ENCODE data around the gene DNAAF8. TPM values are rescaled to one million over a fixed set of nuclear protein-coding genes. Genes with fewer than 3 reads are reported as not detected.

DNAAF8 gene
- total and polyA plus RNA-seq, 2 of the 4 experiments (the other 2 are of a cell fraction), result 0.54 to 1.7 TPM

DNA sequence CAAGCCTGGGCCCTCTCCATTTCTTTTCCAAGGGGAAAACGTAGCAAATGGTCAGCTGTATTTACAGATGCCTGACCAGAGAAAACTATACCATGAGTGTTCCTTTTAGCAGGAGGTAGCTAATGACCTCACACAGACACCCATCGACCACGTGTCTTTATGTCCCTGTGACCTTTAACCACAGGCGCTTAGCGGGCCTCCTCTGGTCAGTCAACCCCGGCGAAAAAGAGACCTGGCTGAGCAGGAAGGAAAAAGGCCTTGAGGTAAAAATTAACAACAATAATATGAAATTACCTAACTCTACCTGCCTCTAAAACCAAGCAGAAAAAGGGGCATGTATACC lies 31.9 kb upstream of the DNAAF8 start:
- Histone ChIP-seq H3K9me3 (ENCODE audit: control insufficient read depth, insufficient read depth, low read length) (no peaks in the 10 kb centered on the region), H3K9ac (ENCODE audit: low read depth, low read length) (no peak overlapping the region), H2AFZ (replicated peaks; ENCODE audit: low read length, poor library complexity) (no peak overlapping the region), H4K8ac (ENCODE audit: low read depth in 2 of 2, low read length in 2 of 2) (no peak overlapping the region), H3K79me1 (ENCODE audit: low read depth in 1 of 2, low read length in 2 of 2) (peaks cover 0 to 10% of the 10 kb centered on the region in 2 experiments; a peak in 1 of 4 replicates), H3K18ac (ENCODE audit: low read depth, low read length) (no peak overlapping the region), H4K20me1 (ENCODE audit: insufficient read depth, low read length) (0 out of 2 replicates have a peak, but pooled peaks cover 3% of the 10 kb centered on the region), H2AK5ac (ENCODE audit: low read depth, low read length) (no peak overlapping the region), H3K4ac (ENCODE audit: low read depth, low read length) (no peak overlapping the region), H3K9me1 (ENCODE audit: insufficient read depth, low read length) (0 out of 2 replicates have a peak, but pooled peaks cover 3% of the 10 kb centered on the region), H2BK120ac (ENCODE audit: low read depth, low read length) (no peak overlapping the region), H4K5ac (ENCODE audit: low read depth, low read length) (no peak overlapping the region), H3K4me1 (ENCODE audit: control insufficient read depth, insufficient read depth, low read length) (no peaks in the 10 kb centered on the region), H2AK9ac (replicated peaks; ENCODE audit: low read depth, low read length, poor library complexity) (peak overlapping the region; percentile 34), H2BK20ac (ENCODE audit: low read depth, low read length) (no peak overlapping the region), H3K36me3 (ENCODE audit: control insufficient read depth, insufficient read depth, low read length) (peaks cover 60% of the 10 kb centered on the region), H4K91ac (ENCODE audit: insufficient read depth, low read depth, low read length) (no peak overlapping the region), H3K27ac (ENCODE audit: insufficient read depth, low read length) (no peak overlapping the region), H3K4me3 (ENCODE audit: insufficient read depth, low read depth, low read length) (no peak overlapping the region), H2BK5ac (ENCODE audit: low read depth, low read length, poor library complexity, severe bottlenecking) (no peak overlapping the region), H3K56ac (ENCODE audit: extremely low read depth, insufficient read depth, low read length) (no peak overlapping the region), H3K23ac (ENCODE audit: low read depth, low read length) (no peak overlapping the region), H3K4me2 (ENCODE audit: low read depth, low read length) (no peak overlapping the region), H3K27me3 (ENCODE audit: control insufficient read depth, insufficient read depth, low read length) (no peaks in the 10 kb centered on the region), H3K14ac (replicated peaks; ENCODE audit: low read depth, low read length) (no peak overlapping the region), H2BK15ac (ENCODE audit: low read depth, low read length) (no peak overlapping the region)
- DNase-seq (no peak), ATAC-seq (ENCODE audit: low read depth) (no peak)
- intact Hi-C loops (cut with micrococcal nuclease), result no loop called here
- ChIA-PET CTCF (no interaction called here), POLR2A (ENCODE audit: unreplicated experiment) (no interaction called here)
- no CpG with 5 or more reads among the region's 7 CpGs for WGBS, 2 experiments (ENCODE audit: extremely low coverage in 2 of 2, insufficient read length in 1 of 2)
- TF ChIP-seq, protein P1, sequence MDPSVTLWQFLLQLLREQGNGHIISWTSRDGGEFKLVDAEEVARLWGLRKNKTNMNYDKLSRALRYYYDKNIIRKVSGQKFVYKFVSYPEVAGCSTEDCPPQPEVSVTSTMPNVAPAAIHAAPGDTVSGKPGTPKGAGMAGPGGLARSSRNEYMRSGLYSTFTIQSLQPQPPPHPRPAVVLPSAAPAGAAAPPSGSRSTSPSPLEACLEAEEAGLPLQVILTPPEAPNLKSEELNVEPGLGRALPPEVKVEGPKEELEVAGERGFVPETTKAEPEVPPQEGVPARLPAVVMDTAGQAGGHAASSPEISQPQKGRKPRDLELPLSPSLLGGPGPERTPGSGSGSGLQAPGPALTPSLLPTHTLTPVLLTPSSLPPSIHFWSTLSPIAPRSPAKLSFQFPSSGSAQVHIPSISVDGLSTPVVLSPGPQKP (IDR thresholded peaks at IDR 0.05; ENCODE audit: borderline replicate concordance, low read depth, low read length), result no peak
- no peak for TF ChIP-seq MXI1 (IDR thresholded peaks at IDR 0.05; ENCODE audit: borderline replicate concordance, low read depth, low read length)
- no peak for TF ChIP-seq SMC3 (IDR thresholded peaks at IDR 0.05; ENCODE audit: low read depth, low read length)
- TF ChIP-seq NFE2L2 (IDR thresholded peaks at IDR 0.05; ENCODE audit: low read depth, low read length), result no peak
- TF ChIP-seq CEBPB (IDR thresholded peaks at IDR 0.05; ENCODE audit: low read depth, low read length), result no peak
- no peak for TF ChIP-seq CHD1 (IDR thresholded peaks at IDR 0.05; ENCODE audit: low read depth, low read length)
- TF ChIP-seq, protein P2, sequence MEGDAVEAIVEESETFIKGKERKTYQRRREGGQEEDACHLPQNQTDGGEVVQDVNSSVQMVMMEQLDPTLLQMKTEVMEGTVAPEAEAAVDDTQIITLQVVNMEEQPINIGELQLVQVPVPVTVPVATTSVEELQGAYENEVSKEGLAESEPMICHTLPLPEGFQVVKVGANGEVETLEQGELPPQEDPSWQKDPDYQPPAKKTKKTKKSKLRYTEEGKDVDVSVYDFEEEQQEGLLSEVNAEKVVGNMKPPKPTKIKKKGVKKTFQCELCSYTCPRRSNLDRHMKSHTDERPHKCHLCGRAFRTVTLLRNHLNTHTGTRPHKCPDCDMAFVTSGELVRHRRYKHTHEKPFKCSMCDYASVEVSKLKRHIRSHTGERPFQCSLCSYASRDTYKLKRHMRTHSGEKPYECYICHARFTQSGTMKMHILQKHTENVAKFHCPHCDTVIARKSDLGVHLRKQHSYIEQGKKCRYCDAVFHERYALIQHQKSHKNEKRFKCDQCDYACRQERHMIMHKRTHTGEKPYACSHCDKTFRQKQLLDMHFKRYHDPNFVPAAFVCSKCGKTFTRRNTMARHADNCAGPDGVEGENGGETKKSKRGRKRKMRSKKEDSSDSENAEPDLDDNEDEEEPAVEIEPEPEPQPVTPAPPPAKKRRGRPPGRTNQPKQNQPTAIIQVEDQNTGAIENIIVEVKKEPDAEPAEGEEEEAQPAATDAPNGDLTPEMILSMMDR (conservative IDR thresholded peaks at IDR 0.05; ENCODE audit: low read depth, low read length), result no peak
- no peak for TF ChIP-seq RFX5 (IDR thresholded peaks at IDR 0.05; ENCODE audit: low read depth, low read length)
- TF ChIP-seq MAFK (IDR thresholded peaks at IDR 0.05; ENCODE audit: low read depth, low read length), result no peak
- TF ChIP-seq RCOR1 (IDR thresholded peaks at IDR 0.05; ENCODE audit: insufficient replicate concordance, low read length), result no peak
- TF ChIP-seq MAZ (IDR thresholded peaks at IDR 0.05; ENCODE audit: borderline replicate concordance, low read depth, low read length), result no peak
- TF ChIP-seq BHLHE40 (IDR thresholded peaks at IDR 0.05; ENCODE audit: low read depth, low read length), result no peak
- TF ChIP-seq FOS (IDR thresholded peaks at IDR 0.05; ENCODE audit: low read depth, low read length), result no peak
- TF ChIP-seq RAD21 (IDR thresholded peaks at IDR 0.05; ENCODE audit: low read length), result no peak
- TF ChIP-seq, protein P3, sequence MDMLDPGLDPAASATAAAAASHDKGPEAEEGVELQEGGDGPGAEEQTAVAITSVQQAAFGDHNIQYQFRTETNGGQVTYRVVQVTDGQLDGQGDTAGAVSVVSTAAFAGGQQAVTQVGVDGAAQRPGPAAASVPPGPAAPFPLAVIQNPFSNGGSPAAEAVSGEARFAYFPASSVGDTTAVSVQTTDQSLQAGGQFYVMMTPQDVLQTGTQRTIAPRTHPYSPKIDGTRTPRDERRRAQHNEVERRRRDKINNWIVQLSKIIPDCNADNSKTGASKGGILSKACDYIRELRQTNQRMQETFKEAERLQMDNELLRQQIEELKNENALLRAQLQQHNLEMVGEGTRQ (IDR thresholded peaks at IDR 0.05; ENCODE audit: low read depth, low read length), result no peak
- no peak for TF ChIP-seq POLR2A (IDR thresholded peaks at IDR 0.05; ENCODE audit: low read depth, low read length)
- BruUV-seq (replicated peaks), result no TSS peak
- dilution Hi-C loops (cut with HindIII; ENCODE audit: low sequenced_read_pairs, unreplicated experiment), result no loop called here
- in situ Hi-C loops (cut with MboI; ENCODE audit: low sequenced_read_pairs), result no loop called here

Data from IMR-90 (cell line).